Astrocyte (in vitro differentiated cells and primary cell): ENCODE results near the gene GSN. TPM values are rescaled to one million over a fixed set of nuclear protein-coding genes. Genes with fewer than 3 reads are reported as not detected.

Experiments
- DNase-seq: peaks from one replicate; pipeline ENCODE4 v3.0.0-alpha.2; 2010; ENCODE audit warnings: low read depth
- FAIRE-seq: peaks from 2 replicates; lab custom pipeline; 2011; peaks lifted over from hg19 to GRCh38; lab: Jason Lieb, UNC
- H2AFZ ChIP-seq: 2 replicates; pipeline ENCODE4 v1.6.0; 2012; ENCODE audit warnings: low read depth, low read length, inconsistent platforms
- H3K27ac ChIP-seq: 2 replicates; pipeline ENCODE4 v1.5.1; 2011; ENCODE audit warnings: low read depth, low read length, inconsistent platforms
- H3K27me3 ChIP-seq: 2 replicates; pipeline ENCODE4 v1.6.0; 2011; ENCODE audit warnings: low read length, inconsistent platforms; ENCODE audit not compliant: insufficient read depth
- H3K36me3 ChIP-seq: 2 replicates; pipeline ENCODE4 v1.5.1; 2011; ENCODE audit warnings: low read length, inconsistent platforms; ENCODE audit not compliant: insufficient read depth
- H3K4me1 ChIP-seq: 2 replicates; pipeline ENCODE4 v1.5.1; 2011; ENCODE audit warnings: low read length, inconsistent platforms; ENCODE audit not compliant: insufficient read depth
- H3K4me2 ChIP-seq: 2 replicates; pipeline ENCODE4 v1.6.0; 2012; ENCODE audit warnings: low read length, inconsistent platforms
- H3K4me3 ChIP-seq: 2 replicates; pipeline ENCODE4 v1.5.1; 2011; ENCODE audit warnings: low read depth, mild to moderate bottlenecking, low read length, inconsistent platforms; ENCODE audit not compliant: insufficient read depth
- H3K79me2 ChIP-seq: 2 replicates; pipeline ENCODE4 v1.6.0; 2012; ENCODE audit warnings: mild to moderate bottlenecking, low read length, inconsistent platforms; ENCODE audit not compliant: insufficient read depth
- H3K9ac ChIP-seq: 2 replicates; pipeline ENCODE4 v1.6.0; 2012; ENCODE audit warnings: mild to moderate bottlenecking, low read length, inconsistent platforms
- H3K9me3 ChIP-seq: 2 replicates; pipeline ENCODE4 v1.5.1; 2012; ENCODE audit warnings: low read depth, mild to moderate bottlenecking, low read length, inconsistent platforms; ENCODE audit not compliant: insufficient read depth
- H4K20me1 ChIP-seq: 2 replicates; pipeline ENCODE4 v1.6.0; 2012; ENCODE audit warnings: low read length, inconsistent platforms; ENCODE audit not compliant: insufficient read depth
- H3K27ac Mint-ChIP-seq: one replicate; pipeline ENCODE4 v1.8.0; 2021; ENCODE audit warnings: mild to moderate bottlenecking, mixed read lengths; ENCODE audit not compliant: unreplicated experiment
- H3K27me3 Mint-ChIP-seq: one replicate; pipeline ENCODE4 v1.8.0; 2021; ENCODE audit warnings: low read depth, mixed read lengths; ENCODE audit not compliant: unreplicated experiment
- H3K36me3 Mint-ChIP-seq: one replicate; pipeline ENCODE4 v1.8.0; 2021; ENCODE audit warnings: low read depth, mixed read lengths; ENCODE audit not compliant: unreplicated experiment
- H3K4me1 Mint-ChIP-seq: one replicate; pipeline ENCODE4 v1.8.0; 2021; ENCODE audit warnings: low read depth, mixed read lengths; ENCODE audit not compliant: unreplicated experiment
- H3K4me3 Mint-ChIP-seq: one replicate; pipeline ENCODE4 v1.8.0; 2021; ENCODE audit warnings: mild to moderate bottlenecking, moderate library complexity, mixed read lengths; ENCODE audit not compliant: unreplicated experiment
- H3K9me3 Mint-ChIP-seq: one replicate; pipeline ENCODE4 v1.8.0; 2021; ENCODE audit warnings: mild to moderate bottlenecking, mixed read lengths; ENCODE audit not compliant: unreplicated experiment
- EZH2 ChIP-seq: IDR thresholded peaks from 2 replicates; pipeline ENCODE4 v1.6.1; 2012; ENCODE audit warnings: mild to moderate bottlenecking, low read length, inconsistent platforms; ENCODE audit not compliant: insufficient read depth
- total RNA-seq: library from RNA; stranded (reverse); gene quantifications from 2 replicates; pipeline ENCODE4 v1.2.1, GENCODE V29; 2021
- TF ChIP-seq, protein P1 (sequence below): IDR thresholded peaks from 2 replicates; pipeline ENCODE4 v1.5.1; 2011; ENCODE audit warnings: low read depth, mild to moderate bottlenecking, inconsistent platforms, low read length, moderate library complexity; ENCODE audit not compliant: insufficient read depth

GSN gene
- total RNA-seq, 1 donor from 2014 or later, result 260 TPM

DNA sequence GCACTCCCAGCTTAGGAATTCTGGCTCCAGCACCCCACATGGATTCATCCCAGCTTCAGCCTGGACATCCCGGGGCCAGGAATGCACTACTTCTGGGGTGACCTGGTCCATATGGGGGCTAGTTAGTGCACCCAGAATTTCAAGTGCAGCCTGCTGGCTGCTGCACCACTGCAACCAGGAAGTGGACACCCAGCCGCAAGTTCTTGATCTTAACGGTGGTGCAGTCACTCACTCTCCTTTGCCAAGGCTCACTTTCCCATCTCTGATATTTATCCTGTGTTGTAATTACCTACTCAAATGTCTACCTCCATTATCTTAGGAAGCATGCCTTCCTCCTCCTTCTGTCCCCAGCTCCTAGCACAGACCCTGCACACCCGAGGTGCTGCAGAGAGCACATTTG, 40.1 kb upstream of the GSN start:
- Histone ChIP-seq H3K9ac (no peak overlapping the region), H3K36me3 (no peaks in the 10 kb centered on the region), H3K9me3 (no peaks in the 10 kb centered on the region), H3K27ac (no peak overlapping the region), H3K4me2 (no peak overlapping the region), H2AFZ (no peak overlapping the region), H3K4me1 (peaks cover 6% of the 10 kb centered on the region), H3K27me3 (no peaks in the 10 kb centered on the region), H3K4me3 (no peak overlapping the region), H3K79me2 (no peaks in the 10 kb centered on the region), H4K20me1 (no peaks in the 10 kb centered on the region)
- H3K27ac Mint-ChIP-seq, result no peak overlapping the region
- H3K9me3 Mint-ChIP-seq, result no peaks in the 10 kb centered on the region
- H3K27me3 Mint-ChIP-seq, result no peaks in the 10 kb centered on the region
- FAIRE-seq, result no peak
- H3K4me3 Mint-ChIP-seq, result peak overlapping the region; percentile 3
- no peak for DNase-seq
- H3K4me1 Mint-ChIP-seq, result peaks cover 5% of the 10 kb centered on the region
- H3K36me3 Mint-ChIP-seq, result no peaks in the 10 kb centered on the region
- no peak for TF ChIP-seq EZH2
- TF ChIP-seq, protein P1, sequence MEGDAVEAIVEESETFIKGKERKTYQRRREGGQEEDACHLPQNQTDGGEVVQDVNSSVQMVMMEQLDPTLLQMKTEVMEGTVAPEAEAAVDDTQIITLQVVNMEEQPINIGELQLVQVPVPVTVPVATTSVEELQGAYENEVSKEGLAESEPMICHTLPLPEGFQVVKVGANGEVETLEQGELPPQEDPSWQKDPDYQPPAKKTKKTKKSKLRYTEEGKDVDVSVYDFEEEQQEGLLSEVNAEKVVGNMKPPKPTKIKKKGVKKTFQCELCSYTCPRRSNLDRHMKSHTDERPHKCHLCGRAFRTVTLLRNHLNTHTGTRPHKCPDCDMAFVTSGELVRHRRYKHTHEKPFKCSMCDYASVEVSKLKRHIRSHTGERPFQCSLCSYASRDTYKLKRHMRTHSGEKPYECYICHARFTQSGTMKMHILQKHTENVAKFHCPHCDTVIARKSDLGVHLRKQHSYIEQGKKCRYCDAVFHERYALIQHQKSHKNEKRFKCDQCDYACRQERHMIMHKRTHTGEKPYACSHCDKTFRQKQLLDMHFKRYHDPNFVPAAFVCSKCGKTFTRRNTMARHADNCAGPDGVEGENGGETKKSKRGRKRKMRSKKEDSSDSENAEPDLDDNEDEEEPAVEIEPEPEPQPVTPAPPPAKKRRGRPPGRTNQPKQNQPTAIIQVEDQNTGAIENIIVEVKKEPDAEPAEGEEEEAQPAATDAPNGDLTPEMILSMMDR, result no peak

DNA sequence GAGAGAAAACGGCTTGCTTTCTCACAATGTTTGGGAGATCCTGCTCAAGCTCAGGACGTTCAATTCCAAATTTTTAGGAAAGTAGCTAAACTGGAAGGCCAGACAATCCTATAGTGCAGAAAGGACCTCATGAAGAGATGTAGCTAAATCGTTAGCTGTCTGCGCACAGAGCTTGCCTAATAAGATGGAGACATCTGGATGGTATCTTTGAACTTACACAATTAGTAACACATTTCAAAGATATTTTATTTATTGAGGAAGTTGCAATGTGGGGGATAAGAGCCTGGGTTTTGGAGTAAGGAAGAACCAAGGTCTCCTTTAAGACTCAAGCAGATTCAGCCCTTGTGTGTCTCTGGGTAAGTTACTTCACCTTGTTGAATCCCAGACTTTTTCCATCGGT, 37.7 kb upstream of the GSN start:
- H3K27me3 Mint-ChIP-seq, result no peaks in the 10 kb centered on the region
- FAIRE-seq, result no peak
- DNase-seq, result no peak
- Histone ChIP-seq H3K9me3 (no peaks in the 10 kb centered on the region), H4K20me1 (no peaks in the 10 kb centered on the region), H3K27me3 (no peaks in the 10 kb centered on the region), H3K36me3 (no peaks in the 10 kb centered on the region), H3K4me3 (no peak overlapping the region), H3K4me1 (peaks cover 14% of the 10 kb centered on the region), H3K9ac (no peak overlapping the region), H3K27ac (no peak overlapping the region), H3K4me2 (no peak overlapping the region), H3K79me2 (no peaks in the 10 kb centered on the region), H2AFZ (no peak overlapping the region)
- H3K4me1 Mint-ChIP-seq, result peaks cover 11% of the 10 kb centered on the region
- TF ChIP-seq, protein P1, result no peak
- H3K9me3 Mint-ChIP-seq, result no peaks in the 10 kb centered on the region
- no peak overlapping the region for H3K4me3 Mint-ChIP-seq
- no peak overlapping the region for H3K27ac Mint-ChIP-seq
- peaks cover 5% of the 10 kb centered on the region for H3K36me3 Mint-ChIP-seq

DNA sequence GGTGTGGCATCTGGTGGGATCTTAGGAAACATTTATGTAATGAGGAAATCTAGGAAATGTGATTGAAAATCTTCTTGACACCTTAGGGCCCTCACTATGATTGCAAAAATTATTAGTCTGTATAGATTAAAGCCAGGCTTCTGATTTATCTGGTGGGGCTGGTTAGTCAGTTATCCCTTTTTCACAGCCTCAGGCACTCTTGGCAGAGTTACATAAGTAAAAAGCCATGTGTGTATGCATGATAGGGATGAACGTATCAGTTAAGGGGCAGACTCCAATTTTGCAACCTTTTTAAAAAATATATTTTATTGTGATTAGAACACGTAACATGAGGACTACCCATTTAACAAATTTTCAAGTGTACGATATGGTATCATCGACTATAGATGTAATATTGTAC, 35.7 kb upstream of the GSN start:
- H3K4me2 ChIP-seq, result no peak overlapping the region
- Mint-ChIP-seq H3K36me3 (peaks cover 5% of the 10 kb centered on the region), H3K4me1 (peaks cover 7% of the 10 kb centered on the region), H3K4me3 (no peak overlapping the region), H3K9me3 (no peaks in the 10 kb centered on the region), H3K27ac (no peak overlapping the region), H3K27me3 (no peaks in the 10 kb centered on the region)
- no peak for TF ChIP-seq EZH2
- TF ChIP-seq, protein P1, result no peak
- FAIRE-seq (no peak), DNase-seq (no peak)
- no peaks in the 10 kb centered on the region for H3K36me3 ChIP-seq
- H3K4me3 ChIP-seq, result no peak overlapping the region
- no peak overlapping the region for H3K27ac ChIP-seq
- no peaks in the 10 kb centered on the region for H3K79me2 ChIP-seq
- H2AFZ ChIP-seq, result no peak overlapping the region
- no peaks in the 10 kb centered on the region for H3K9me3 ChIP-seq
- H4K20me1 ChIP-seq, result no peaks in the 10 kb centered on the region
- no peak overlapping the region for H3K9ac ChIP-seq
- no peaks in the 10 kb centered on the region for H3K27me3 ChIP-seq
- H3K4me1 ChIP-seq, result peaks cover 8% of the 10 kb centered on the region
